H9 (cell line): ENCODE results near the gene LDLR. TPM values are rescaled to one million over a fixed set of nuclear protein-coding genes. Genes with fewer than 3 reads are reported as not detected.

Experiments
- DNase-seq: peaks from one replicate; pipeline ENCODE4 v3.0.0-alpha.2; 2017
- H2AFZ ChIP-seq: one replicate; pipeline ENCODE4 v1.6.1; 2013; ENCODE audit warnings: mild to moderate bottlenecking, low read length, control low read depth, moderate library complexity
- H2AK5ac ChIP-seq: 2 replicates; pipeline ENCODE4 v1.6.1; 2013; ENCODE audit warnings: low read length, control low read depth, mixed read lengths; ENCODE audit not compliant: insufficient read length
- H2BK120ac ChIP-seq: one replicate; pipeline ENCODE4 v1.6.1; 2013; ENCODE audit warnings: low read depth, mild to moderate bottlenecking, low read length, control low read depth, inconsistent platforms; ENCODE audit not compliant: poor library complexity, severe bottlenecking
- H2BK12ac ChIP-seq: 2 replicates; pipeline ENCODE4 v1.6.1; 2013; ENCODE audit warnings: low read length, control low read depth, mixed read lengths, low read depth; ENCODE audit not compliant: insufficient read length
- H2BK15ac ChIP-seq: 2 replicates; pipeline ENCODE4 v1.6.1; 2013; ENCODE audit warnings: low read depth, low read length, control low read depth
- H2BK20ac ChIP-seq: one replicate; pipeline ENCODE4 v1.6.1; 2013; ENCODE audit warnings: low read depth, mild to moderate bottlenecking, low read length, control low read depth, inconsistent platforms; ENCODE audit not compliant: poor library complexity, severe bottlenecking
- H2BK5ac ChIP-seq: 2 replicates; pipeline ENCODE4 v1.6.1; 2013; ENCODE audit warnings: low read length, control low read depth, mixed read lengths; ENCODE audit not compliant: insufficient read length
- H3K14ac ChIP-seq: 2 replicates; pipeline ENCODE4 v1.6.1; 2013; ENCODE audit warnings: low read length, control low read depth; ENCODE audit not compliant: insufficient read depth
- H3K18ac ChIP-seq: 2 replicates; pipeline ENCODE4 v1.6.1; 2013; ENCODE audit warnings: low read depth, mild to moderate bottlenecking, mixed read lengths, low read length, control low read depth; ENCODE audit not compliant: insufficient read length
- H3K23ac ChIP-seq: 2 replicates; pipeline ENCODE4 v1.6.1; 2013; ENCODE audit warnings: low read length, control low read depth, mixed read lengths, low read depth; ENCODE audit not compliant: insufficient read length
- H3K23me2 ChIP-seq: 2 replicates; pipeline ENCODE4 v1.6.1; 2013; ENCODE audit warnings: low read depth, mild to moderate bottlenecking, mixed read lengths, low read length, control low read depth; ENCODE audit not compliant: insufficient read length, poor library complexity, severe bottlenecking
- H3K27ac ChIP-seq: 2 replicates; pipeline ENCODE4 v1.5.1; 2013; ENCODE audit warnings: low read length, control low read depth, mixed read lengths, low read depth; ENCODE audit not compliant: insufficient read length
- H3K27me3 ChIP-seq: 2 replicates; pipeline ENCODE4 v1.6.1; 2013; ENCODE audit warnings: low read length, control low read depth, inconsistent platforms; ENCODE audit not compliant: insufficient read depth
- H3K4ac ChIP-seq: 2 replicates; pipeline ENCODE4 v1.6.1; 2013; ENCODE audit warnings: low read depth, mild to moderate bottlenecking, control low read depth, inconsistent platforms, low read length, moderate library complexity
- H3K4me1 ChIP-seq: 2 replicates; pipeline ENCODE4 v1.6.1; 2013; ENCODE audit warnings: low read length, control low read depth, inconsistent platforms; ENCODE audit not compliant: insufficient read depth
- H3K4me2 ChIP-seq: 2 replicates; pipeline ENCODE4 v1.6.1; 2013; ENCODE audit warnings: low read length, control low read depth, mixed read lengths; ENCODE audit not compliant: insufficient read length, insufficient read depth
- H3K56ac ChIP-seq: 2 replicates; pipeline ENCODE4 v1.6.1; 2013; ENCODE audit warnings: low read depth, mild to moderate bottlenecking, mixed read lengths, low read length, control low read depth; ENCODE audit not compliant: insufficient read length
- H3K79me1 ChIP-seq: 2 replicates; pipeline ENCODE4 v1.6.1; 2013; ENCODE audit warnings: low read depth, mild to moderate bottlenecking, moderate library complexity, low read length, control low read depth, inconsistent platforms; ENCODE audit not compliant: insufficient read depth, poor library complexity, severe bottlenecking
- H3K79me2 ChIP-seq: 2 replicates; pipeline ENCODE4 v1.6.1; 2013; ENCODE audit warnings: low read length, control low read depth, inconsistent platforms; ENCODE audit not compliant: insufficient read depth
- H3K9ac ChIP-seq: 2 replicates; pipeline ENCODE4 v1.6.1; 2013; ENCODE audit warnings: low read length, control low read depth, mixed read lengths; ENCODE audit not compliant: insufficient read length; ENCODE audit errors: extremely low read depth
- H3K9me3 ChIP-seq: one replicate; pipeline ENCODE4 v1.6.1; 2013; ENCODE audit warnings: low read depth, low read length, inconsistent platforms; ENCODE audit not compliant: control insufficient read depth
- H3T11ph ChIP-seq: one replicate; pipeline ENCODE4 v1.6.1; 2013; ENCODE audit warnings: mild to moderate bottlenecking, low read length, control low read depth, inconsistent platforms
- H4K20me1 ChIP-seq: one replicate; pipeline ENCODE4 v1.6.1; 2013; ENCODE audit not compliant: control insufficient read depth, insufficient read length, insufficient read depth
- H4K5ac ChIP-seq: 2 replicates; pipeline ENCODE4 v1.6.1; 2013; ENCODE audit warnings: low read depth, mild to moderate bottlenecking, mixed read lengths, low read length, control low read depth; ENCODE audit not compliant: insufficient read length
- H4K8ac ChIP-seq: replicated peaks from 2 replicates; pipeline ENCODE4 v1.6.1; 2013; ENCODE audit warnings: low read length, control low read depth, mixed read lengths, low read depth; ENCODE audit not compliant: insufficient read length
- H4K91ac ChIP-seq: 2 replicates; pipeline ENCODE4 v1.6.1; 2013; ENCODE audit warnings: low read depth, mild to moderate bottlenecking, moderate library complexity, mixed read lengths, low read length, control low read depth; ENCODE audit not compliant: insufficient read length
- H3K27ac Mint-ChIP-seq, 3 experiments: 2 replicates in 2 of 3; 3 replicates in 1 of 3; pipeline ENCODE4 v1.8.0; 2020 to 2021; ENCODE audit warnings: mixed read lengths in 3 of 3, mild to moderate bottlenecking in 1 of 3, moderate library complexity in 1 of 3
- H3K27me3 Mint-ChIP-seq: 2 replicates; pipeline ENCODE4 v1.8.0; 2021; ENCODE audit warnings: low read depth, mild to moderate bottlenecking, moderate library complexity, mixed read lengths
- H3K36me3 Mint-ChIP-seq, 3 experiments: 2 replicates in 2 of 3; 3 replicates in 1 of 3; pipeline ENCODE4 v1.8.0; 2020 to 2021; ENCODE audit warnings: low read depth in 3 of 3, mixed read lengths in 3 of 3; ENCODE audit not compliant: insufficient read depth in 1 of 3
- H3K4me1 Mint-ChIP-seq, 2 experiments: 2 replicates each; pipeline ENCODE4 v1.8.0; 2020; ENCODE audit warnings: mixed read lengths in 2 of 2
- H3K4me3 Mint-ChIP-seq, 2 experiments: 2 replicates in 1 of 2; 3 replicates in 1 of 2; pipeline ENCODE4 v1.8.0; 2020 to 2021; ENCODE audit warnings: mild to moderate bottlenecking in 2 of 2, mixed read lengths in 2 of 2, moderate library complexity in 1 of 2
- H3K9me3 Mint-ChIP-seq, 2 experiments: 2 replicates in 1 of 2; 3 replicates in 1 of 2; pipeline ENCODE4 v1.8.0; 2020; ENCODE audit warnings: mild to moderate bottlenecking in 2 of 2, mixed read lengths in 2 of 2, moderate library complexity in 1 of 2
- WGBS: extraction: QIAGEN DNeasy Blood & Tissue Kit; methylation state at CpG from one replicate; pipeline ENCODE4 v1.1.7; 2013; ENCODE audit warnings: missing lambda C conversion rate, low lambda C conversion rate, mixed read lengths; ENCODE audit not compliant: insufficient read length; ENCODE audit errors: extremely low coverage; 5-methylcytosine and 5-hydroxymethylcytosine counted together
- total RNA-seq: library from RNA; stranded (reverse); gene quantifications from 2 replicates; pipeline ENCODE4 v1.2.1, GENCODE V29; 2021
- TF ChIP-seq, protein P1 (sequence below): fragments of 200-600 bp; sonication (generic); conservative IDR thresholded peaks from 3 replicates; pipeline ENCODE4 v1.8.0; 2021; ENCODE audit warnings: antibody characterized with exemption, mild to moderate bottlenecking

Gene LDLR
- total RNA-seq, 1 experiment from 2014 or later, result 92.7 TPM

DNA sequence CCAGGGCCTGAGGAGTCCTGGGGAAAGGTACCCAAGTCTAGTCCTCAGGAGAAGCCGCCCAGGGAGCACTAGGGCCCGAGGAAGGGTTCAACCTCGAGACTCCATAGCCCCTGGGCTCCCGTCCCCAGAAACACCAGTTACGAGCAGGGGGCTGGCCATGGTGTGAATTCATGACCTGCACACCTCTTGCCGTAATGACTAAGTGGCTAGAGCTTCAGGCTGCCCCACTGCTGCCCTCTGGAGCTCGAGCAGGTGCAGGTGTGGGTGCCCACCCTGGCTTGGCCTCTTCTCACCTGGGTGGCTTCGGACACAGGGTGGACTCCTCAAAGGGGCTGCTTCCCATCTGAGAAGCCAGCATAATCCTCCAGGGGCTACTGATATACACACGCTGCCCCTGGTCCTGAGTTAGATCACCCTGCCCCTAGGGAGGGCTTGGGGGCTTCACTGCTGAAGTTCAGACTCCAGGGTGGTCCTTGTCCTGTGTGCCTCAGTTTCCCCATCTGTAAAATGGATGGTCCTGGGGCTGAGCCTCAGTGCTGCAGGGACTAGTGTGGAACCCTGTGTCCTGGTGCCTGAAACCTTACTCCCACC, 52.8 kb downstream of the LDLR start:
- no peaks in the 10 kb centered on the region; the same call in 1 of the 2 replicates for H3K4me1 ChIP-seq
- no peaks in the 10 kb centered on the region for H3K23me2 ChIP-seq
- no peak overlapping the region for H2BK12ac ChIP-seq
- no peaks in the 10 kb centered on the region for H3K27me3 ChIP-seq
- H2BK120ac ChIP-seq, result no peak overlapping the region
- H3K14ac ChIP-seq, result no peak overlapping the region
- H2AK5ac ChIP-seq, result no peak overlapping the region
- no peaks in the 10 kb centered on the region for H4K20me1 ChIP-seq
- no peaks in the 10 kb centered on the region; the same call in 1 of the 2 replicates for H3K27me3 Mint-ChIP-seq
- DNase-seq, result peak; percentile 57
- TF ChIP-seq, protein P1, sequence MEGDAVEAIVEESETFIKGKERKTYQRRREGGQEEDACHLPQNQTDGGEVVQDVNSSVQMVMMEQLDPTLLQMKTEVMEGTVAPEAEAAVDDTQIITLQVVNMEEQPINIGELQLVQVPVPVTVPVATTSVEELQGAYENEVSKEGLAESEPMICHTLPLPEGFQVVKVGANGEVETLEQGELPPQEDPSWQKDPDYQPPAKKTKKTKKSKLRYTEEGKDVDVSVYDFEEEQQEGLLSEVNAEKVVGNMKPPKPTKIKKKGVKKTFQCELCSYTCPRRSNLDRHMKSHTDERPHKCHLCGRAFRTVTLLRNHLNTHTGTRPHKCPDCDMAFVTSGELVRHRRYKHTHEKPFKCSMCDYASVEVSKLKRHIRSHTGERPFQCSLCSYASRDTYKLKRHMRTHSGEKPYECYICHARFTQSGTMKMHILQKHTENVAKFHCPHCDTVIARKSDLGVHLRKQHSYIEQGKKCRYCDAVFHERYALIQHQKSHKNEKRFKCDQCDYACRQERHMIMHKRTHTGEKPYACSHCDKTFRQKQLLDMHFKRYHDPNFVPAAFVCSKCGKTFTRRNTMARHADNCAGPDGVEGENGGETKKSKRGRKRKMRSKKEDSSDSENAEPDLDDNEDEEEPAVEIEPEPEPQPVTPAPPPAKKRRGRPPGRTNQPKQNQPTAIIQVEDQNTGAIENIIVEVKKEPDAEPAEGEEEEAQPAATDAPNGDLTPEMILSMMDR, result peak; percentile 28; the same call in 2 of the 3 replicates
- H2BK5ac ChIP-seq, result no peak overlapping the region
- no peak overlapping the region for H4K91ac ChIP-seq
- no peak overlapping the region for H3K18ac ChIP-seq
- no peak overlapping the region for H2AFZ ChIP-seq
- no peak overlapping the region for H3K27ac Mint-ChIP-seq
- H3K4me1 Mint-ChIP-seq, result peaks cover 22 to 27% of the 10 kb centered on the region in 2 experiments
- H3K4ac ChIP-seq, result no peak overlapping the region
- H4K5ac ChIP-seq, result no peak overlapping the region
- no peak overlapping the region for H3K56ac ChIP-seq
- no peak overlapping the region for H2BK20ac ChIP-seq
- no peaks in the 10 kb centered on the region for H3K9me3 ChIP-seq
- no peak overlapping the region for H3T11ph ChIP-seq
- H3K9me3 Mint-ChIP-seq, result no peaks in the 10 kb centered on the region
- no peak overlapping the region for H2BK15ac ChIP-seq
- WGBS, result no CpG with 5 or more reads among the region's 9 CpGs
- H3K36me3 Mint-ChIP-seq, result peaks cover 12 to 21% (median 20%) of the 10 kb centered on the region in 3 experiments; a peak in 6 of 7 replicates
- no peaks in the 10 kb centered on the region for H3K79me2 ChIP-seq
- H3K9ac ChIP-seq, result no peak overlapping the region
- no peak overlapping the region for H3K23ac ChIP-seq
- H3K4me2 ChIP-seq, result peak overlapping the region; percentile 22
- no peak overlapping the region for H3K27ac ChIP-seq
- H4K8ac ChIP-seq, result no peak overlapping the region
- no peaks in the 10 kb centered on the region for H3K79me1 ChIP-seq
- no peak overlapping the region for H3K4me3 Mint-ChIP-seq
